ENCODE data around the gene ETV6. TPM values are rescaled to one million over a fixed set of nuclear protein-coding genes. Genes with fewer than 3 reads are reported as not detected.

ETV6 gene
- polyA plus RNA-seq, 1 donor (not counting 4 experiments of a cell fraction or from before 2014, with no cell fraction given) = 5.3 TPM

DNA sequence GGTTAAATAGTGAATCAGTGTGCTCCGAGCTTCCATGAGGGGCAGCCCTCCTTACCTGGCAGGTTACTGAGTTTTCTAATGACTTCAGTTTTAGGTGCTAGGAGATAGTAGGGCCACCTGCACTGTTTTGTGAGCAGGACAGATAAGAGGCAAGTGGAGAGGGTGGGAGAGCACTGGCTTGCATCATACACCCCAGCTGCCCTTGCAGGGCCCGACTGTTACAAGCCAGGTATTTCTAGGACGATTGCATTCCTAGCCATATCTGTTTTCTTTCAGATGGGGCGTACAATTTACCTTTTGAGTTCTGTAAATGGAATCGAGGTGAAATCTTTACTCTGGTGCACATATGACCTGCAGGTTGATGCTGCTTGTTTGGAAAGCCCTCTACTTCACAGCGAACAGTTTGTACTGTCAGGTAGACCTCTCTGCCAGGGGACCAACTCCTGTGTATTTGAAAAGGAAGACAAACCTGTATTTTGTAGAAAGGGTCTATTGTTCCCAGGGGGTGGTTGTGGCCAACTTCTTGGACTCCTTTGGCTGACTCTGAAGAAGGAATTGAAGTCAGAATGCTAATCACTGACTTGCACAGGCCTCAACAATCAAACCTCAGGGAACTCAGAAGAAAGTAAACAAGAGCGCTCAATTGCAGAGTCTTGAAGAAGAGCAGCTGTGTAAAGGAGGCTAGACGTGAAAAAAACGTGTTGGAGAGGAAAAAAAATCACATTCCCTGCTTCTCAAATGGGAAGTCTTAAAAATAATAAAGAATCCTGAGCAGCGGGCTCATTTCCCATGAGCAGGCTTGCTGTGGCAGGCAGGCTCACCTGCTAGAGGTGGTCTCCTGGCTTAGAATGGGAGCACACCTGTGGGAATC, 57.3 kb downstream of the ETV6 start:
- Histone ChIP-seq H3K36me3 (ENCODE audit: control insufficient read depth in 2 of 2, extremely low read depth in 1 of 2, insufficient read depth in 2 of 2, low read length in 2 of 2) (no peaks in the 10 kb centered on the region), H3K4me2 (ENCODE audit: control insufficient read depth, extremely low read depth, insufficient read depth, low read depth, low read length) (peak overlapping the region; percentile 5), H3K27me3 (ENCODE audit: control insufficient read depth, extremely low read depth, insufficient read depth, low read length) (no peaks in the 10 kb centered on the region), H3K9me3 (ENCODE audit: control insufficient read depth, low read depth, low read length) (no peaks in the 10 kb centered on the region), H3K4me1 (ENCODE audit: control insufficient read depth, extremely low read depth, insufficient read depth, low read length) (peaks cover 18% of the 10 kb centered on the region), H3K79me2 (ENCODE audit: control insufficient read depth, insufficient read depth, low read length) (peaks cover 30% of the 10 kb centered on the region), H3K27ac (ENCODE audit: control insufficient read depth, insufficient read depth, low read length) (no peak overlapping the region), H2AFZ (ENCODE audit: control insufficient read depth, low read length) (no peak overlapping the region), H3K9me1 (ENCODE audit: control insufficient read depth, extremely low read depth, insufficient read depth, low read length) (no peaks in the 10 kb centered on the region), H4K20me1 (ENCODE audit: control insufficient read depth, extremely low read depth, insufficient read depth, low read length) (no peaks in the 10 kb centered on the region), H3K9ac (ENCODE audit: control insufficient read depth, extremely low read depth, insufficient read depth, low read length) (no peak overlapping the region), H3K4me3 (ENCODE audit: control insufficient read depth in 2 of 3, extremely low read depth in 1 of 3, insufficient read depth in 2 of 3, low read depth in 1 of 3, low read length in 3 of 3) (no peak overlapping the region)
- FAIRE-seq (no peak), DNase-seq (ENCODE audit: low read depth, low spot score) (no peak)
- dilution Hi-C loops (cut with MboI; ENCODE audit: extremely low pct_ligation_motif_present, low sequenced_read_pairs) = no loop called here
- TF ChIP-seq, protein P1, sequence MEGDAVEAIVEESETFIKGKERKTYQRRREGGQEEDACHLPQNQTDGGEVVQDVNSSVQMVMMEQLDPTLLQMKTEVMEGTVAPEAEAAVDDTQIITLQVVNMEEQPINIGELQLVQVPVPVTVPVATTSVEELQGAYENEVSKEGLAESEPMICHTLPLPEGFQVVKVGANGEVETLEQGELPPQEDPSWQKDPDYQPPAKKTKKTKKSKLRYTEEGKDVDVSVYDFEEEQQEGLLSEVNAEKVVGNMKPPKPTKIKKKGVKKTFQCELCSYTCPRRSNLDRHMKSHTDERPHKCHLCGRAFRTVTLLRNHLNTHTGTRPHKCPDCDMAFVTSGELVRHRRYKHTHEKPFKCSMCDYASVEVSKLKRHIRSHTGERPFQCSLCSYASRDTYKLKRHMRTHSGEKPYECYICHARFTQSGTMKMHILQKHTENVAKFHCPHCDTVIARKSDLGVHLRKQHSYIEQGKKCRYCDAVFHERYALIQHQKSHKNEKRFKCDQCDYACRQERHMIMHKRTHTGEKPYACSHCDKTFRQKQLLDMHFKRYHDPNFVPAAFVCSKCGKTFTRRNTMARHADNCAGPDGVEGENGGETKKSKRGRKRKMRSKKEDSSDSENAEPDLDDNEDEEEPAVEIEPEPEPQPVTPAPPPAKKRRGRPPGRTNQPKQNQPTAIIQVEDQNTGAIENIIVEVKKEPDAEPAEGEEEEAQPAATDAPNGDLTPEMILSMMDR (optimal IDR thresholded peaks at IDR 0.05 in 1 of 3, IDR thresholded peaks at IDR 0.05 in 1 of 3, conservative IDR thresholded peaks at IDR 0.05 in 1 of 3; ENCODE audit: extremely low read depth in 1 of 3, insufficient read depth in 2 of 3, low read length in 3 of 3) = no peak
- no peak for TF ChIP-seq EZH2 (IDR thresholded peaks at IDR 0.05; ENCODE audit: low read length)

DNA sequence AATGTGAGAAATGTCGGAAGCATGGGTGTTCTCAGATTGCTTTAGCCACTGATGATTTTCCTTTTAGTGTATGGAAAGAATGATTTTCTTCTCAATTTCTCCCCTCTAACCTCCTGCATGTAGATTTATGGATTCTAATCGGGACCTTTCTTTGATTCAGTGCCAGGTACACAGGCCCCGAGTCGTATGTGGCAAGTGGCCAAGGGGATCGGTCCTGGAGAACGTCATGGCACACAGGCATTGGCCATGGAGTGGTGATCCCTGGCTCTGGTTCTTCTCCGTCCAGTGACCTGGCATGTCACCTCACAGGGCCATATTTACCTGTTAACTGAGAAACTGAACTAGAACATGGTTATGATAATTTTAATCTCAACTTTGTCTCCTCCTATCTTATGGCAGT, 58.1 kb downstream of the ETV6 start:
- no peak overlapping the region for H3K9ac ChIP-seq (ENCODE audit: control insufficient read depth, extremely low read depth, insufficient read depth, low read length)

More for the DNA sequence above, 58.1 kb downstream of the ETV6 start:
- Histone ChIP-seq H3K79me2 (ENCODE audit: control insufficient read depth, insufficient read depth, low read length) (peaks cover 27% of the 10 kb centered on the region), H4K20me1 (ENCODE audit: control insufficient read depth, extremely low read depth, insufficient read depth, low read length) (no peaks in the 10 kb centered on the region), H3K27ac (ENCODE audit: control insufficient read depth, insufficient read depth, low read length) (no peak overlapping the region), H3K4me1 (ENCODE audit: control insufficient read depth, extremely low read depth, insufficient read depth, low read length) (peaks cover 18% of the 10 kb centered on the region), H3K9me3 (ENCODE audit: control insufficient read depth, low read depth, low read length) (no peaks in the 10 kb centered on the region), H3K4me2 (ENCODE audit: control insufficient read depth, extremely low read depth, insufficient read depth, low read depth, low read length) (peak overlapping the region; percentile 5), H3K4me3 (ENCODE audit: control insufficient read depth in 2 of 3, extremely low read depth in 1 of 3, insufficient read depth in 2 of 3, low read depth in 1 of 3, low read length in 3 of 3) (no peak overlapping the region), H2AFZ (ENCODE audit: control insufficient read depth, low read length) (no peak overlapping the region), H3K27me3 (ENCODE audit: control insufficient read depth, extremely low read depth, insufficient read depth, low read length) (no peaks in the 10 kb centered on the region), H3K36me3 (ENCODE audit: control insufficient read depth in 2 of 2, extremely low read depth in 1 of 2, insufficient read depth in 2 of 2, low read length in 2 of 2) (no peaks in the 10 kb centered on the region), H3K9me1 (ENCODE audit: control insufficient read depth, extremely low read depth, insufficient read depth, low read length) (no peaks in the 10 kb centered on the region)
- TF ChIP-seq EZH2 (IDR thresholded peaks at IDR 0.05; ENCODE audit: low read length) = no peak
- TF ChIP-seq, protein P1 (optimal IDR thresholded peaks at IDR 0.05 in 1 of 3, IDR thresholded peaks at IDR 0.05 in 1 of 3, conservative IDR thresholded peaks at IDR 0.05 in 1 of 3; ENCODE audit: extremely low read depth in 1 of 3, insufficient read depth in 2 of 3, low read length in 3 of 3) = no peak
- DNase-seq (ENCODE audit: low read depth, low spot score) (no peak), FAIRE-seq (peak; percentile 53)
- dilution Hi-C loops (cut with MboI; ENCODE audit: extremely low pct_ligation_motif_present, low sequenced_read_pairs) = no loop called here
